Mesendoderm (in vitro differentiated cells): ENCODE measurements around the gene RBM23.

Experiments
- DNase-seq: peaks from one replicate; pipeline ENCODE4 v3.0.0; 2013
- H2AK5ac ChIP-seq: 2 replicates; pipeline ENCODE4 v1.6.1; 2013; ENCODE audit warnings: low read length, inconsistent platforms
- H2BK120ac ChIP-seq: 2 replicates; pipeline ENCODE4 v1.6.1; 2013; ENCODE audit warnings: low read depth, mild to moderate bottlenecking, low read length, moderate library complexity, mixed read lengths
- H2BK15ac ChIP-seq: replicated peaks from 2 replicates; pipeline ENCODE4 v1.6.1; 2013; ENCODE audit warnings: low read depth, mild to moderate bottlenecking, moderate library complexity
- H2BK5ac ChIP-seq: 2 replicates; pipeline ENCODE4 v1.6.1; 2013; ENCODE audit warnings: low read length, inconsistent platforms
- H3K18ac ChIP-seq: 2 replicates; pipeline ENCODE4 v1.6.1; 2013; ENCODE audit warnings: mild to moderate bottlenecking, low read length, mixed read lengths
- H3K23ac ChIP-seq: one replicate; pipeline ENCODE4 v1.6.1; 2013; ENCODE audit warnings: low read length
- H3K27ac ChIP-seq: 2 replicates; pipeline ENCODE4 v1.5.1; 2013; ENCODE audit warnings: low read depth, mild to moderate bottlenecking, inconsistent platforms, low read length, moderate library complexity
- H3K27me3 ChIP-seq: 2 replicates; pipeline ENCODE4 v1.6.1; 2013; ENCODE audit warnings: low read length, control low read depth, mild to moderate bottlenecking, inconsistent platforms; ENCODE audit not compliant: insufficient read depth, poor library complexity
- H3K36me3 ChIP-seq: 2 replicates; pipeline ENCODE4 v1.6.1; 2013; ENCODE audit warnings: low read length, inconsistent platforms; ENCODE audit not compliant: control insufficient read depth, insufficient read depth
- H3K4ac ChIP-seq: one replicate; pipeline ENCODE4 v1.6.1; 2013; ENCODE audit warnings: low read depth, mild to moderate bottlenecking, low read length, moderate library complexity
- H3K4me1 ChIP-seq: 2 replicates; pipeline ENCODE4 v1.6.1; 2013; ENCODE audit warnings: low read depth, low read length, inconsistent platforms; ENCODE audit not compliant: control insufficient read depth
- H3K4me2 ChIP-seq: 2 replicates; pipeline ENCODE4 v1.6.1; 2013; ENCODE audit warnings: low read length
- H3K4me3 ChIP-seq: 2 replicates; pipeline ENCODE4 v1.5.1; 2013; ENCODE audit warnings: mild to moderate bottlenecking, low read length
- H3K56ac ChIP-seq: one replicate; pipeline ENCODE4 v1.6.1; 2013; ENCODE audit warnings: low read length
- H3K79me1 ChIP-seq: 2 replicates; pipeline ENCODE4 v1.6.1; 2013; ENCODE audit warnings: low read length, inconsistent platforms
- H3K79me2 ChIP-seq: 2 replicates; pipeline ENCODE4 v1.6.1; 2013; ENCODE audit warnings: mild to moderate bottlenecking, low read length; ENCODE audit not compliant: control insufficient read depth, insufficient read depth
- H3K9ac ChIP-seq: 2 replicates; pipeline ENCODE4 v1.6.1; 2013; ENCODE audit warnings: low read length, inconsistent platforms
- H4K5ac ChIP-seq: one replicate; pipeline ENCODE4 v1.6.1; 2013; ENCODE audit warnings: low read length
- H4K8ac ChIP-seq: one replicate; pipeline ENCODE4 v1.6.1; 2013; ENCODE audit warnings: low read depth, mild to moderate bottlenecking, control low read depth, low read length, moderate library complexity
- WGBS: extraction: QIAGEN DNeasy Blood & Tissue Kit; methylation state at CpG from one replicate; pipeline ENCODE4 v1.1.7; 2013; ENCODE audit warnings: low lambda C conversion rate, missing lambda C conversion rate; ENCODE audit not compliant: insufficient coverage; ENCODE audit errors: extremely low coverage; 5-methylcytosine and 5-hydroxymethylcytosine counted together

RBM23 gene

GRCh38 chr14:22871224-22872032, 47.5 kb downstream of the RBM23 start, which contains the start of gene LRP10:
Gene LRP10, plus strand, starts transcription at chr14:22871740. Its CDS starts 564 bp downstream, at chr14:22872304.
- WGBS = no CpG with 5 or more reads among the region's 50 CpGs
- H2BK15ac ChIP-seq = peak within 1 kb of the TSS; percentile 61

DNA sequence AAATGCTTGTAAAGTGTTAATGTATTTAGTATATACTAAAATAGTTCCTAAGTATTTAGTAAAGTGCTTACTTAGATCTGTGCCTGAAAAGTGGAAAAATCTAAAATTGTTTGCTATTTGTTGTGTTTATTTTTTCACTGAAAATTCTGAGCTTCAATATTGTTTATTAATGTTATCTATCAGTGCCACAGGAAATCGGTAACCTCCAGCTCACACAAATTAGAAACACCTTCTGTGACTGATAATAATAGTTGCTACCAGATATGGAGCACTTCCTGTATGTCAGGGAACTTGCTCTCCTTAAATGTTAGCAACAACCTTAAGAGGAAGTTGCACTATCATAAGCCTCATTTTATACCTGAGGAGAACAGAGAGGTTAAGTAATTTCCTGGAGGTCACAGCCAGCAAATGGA, 48.1 kb downstream of the RBM23 start:
- no peak overlapping the region for H2BK15ac ChIP-seq
- H3K27ac ChIP-seq = peak overlapping the region; percentile 66
- no peak overlapping the region for H3K23ac ChIP-seq
- no peaks in the 10 kb centered on the region for H3K79me2 ChIP-seq
- no peak overlapping the region for H4K5ac ChIP-seq
- peaks cover 2% of the 10 kb centered on the region for H3K79me1 ChIP-seq
- H4K8ac ChIP-seq = no peak overlapping the region
- H2BK120ac ChIP-seq = no peak overlapping the region
- peak overlapping the region; percentile 12 for H3K56ac ChIP-seq
- no peak for DNase-seq
- H3K4ac ChIP-seq = no peak overlapping the region
- H3K18ac ChIP-seq = no peak overlapping the region
- peak overlapping the region; percentile 28 for H3K4me2 ChIP-seq
- no peaks in the 10 kb centered on the region for H3K4me1 ChIP-seq
- H3K9ac ChIP-seq = no peak overlapping the region
- H3K36me3 ChIP-seq = peaks cover 8% of the 10 kb centered on the region
- no CpG with 5 or more reads among the region's 1 CpG for WGBS
- no peak overlapping the region for H3K4me3 ChIP-seq
- no peak overlapping the region for H2AK5ac ChIP-seq
- no peaks in the 10 kb centered on the region for H3K27me3 ChIP-seq
- peak overlapping the region; percentile 61 for H2BK5ac ChIP-seq

More at GRCh38 chr14:22871224-22872032, 47.5 kb downstream of the RBM23 start, which contains the start of gene LRP10:
- Histone ChIP-seq H3K79me2 (no peaks in the 10 kb centered on the region), H3K23ac (peak within 1 kb of the TSS; percentile 89), H3K18ac (peak within 1 kb of the TSS; percentile 97), H4K5ac (no peak within 1 kb of the TSS), H3K4me2 (peak within 1 kb of the TSS; percentile 93), H3K36me3 (peaks cover 8% of the 10 kb centered on the region), H3K27me3 (no peaks in the 10 kb centered on the region), H2BK120ac (peak within 1 kb of the TSS; percentile 56), H3K4me3 (peak within 1 kb of the TSS; percentile 94), H3K56ac (peak within 1 kb of the TSS; percentile 96), H3K27ac (peak within 1 kb of the TSS; percentile 99), H3K79me1 (peaks cover 2% of the 10 kb centered on the region), H2BK5ac (peak within 1 kb of the TSS; percentile 99), H2AK5ac (peak within 1 kb of the TSS; percentile 22), H4K8ac (peak within 1 kb of the TSS; percentile 43), H3K9ac (peak within 1 kb of the TSS; percentile 97), H3K4ac (peak within 1 kb of the TSS; percentile 95), H3K4me1 (no peaks in the 10 kb centered on the region)
- DNase-seq = peak; percentile 98

- WGBS = no CpG with 5 or more reads among the region's 5 CpGs
Observed at GRCh38 chr14:22866874-22867273, 52.1 kb downstream of the RBM23 start.

GRCh38 chr14:22865424-22866405, 53.2 kb downstream of the RBM23 start:
- H3K27ac ChIP-seq = no peak overlapping the region
- no peaks in the 10 kb centered on the region for H3K27me3 ChIP-seq
- no peaks in the 10 kb centered on the region for H3K4me1 ChIP-seq
- no peak overlapping the region for H3K4ac ChIP-seq
- no peak overlapping the region for H2BK15ac ChIP-seq
- no CpG with 5 or more reads among the region's 6 CpGs for WGBS
- H3K56ac ChIP-seq = no peak overlapping the region
- no peak overlapping the region for H3K23ac ChIP-seq
- no peak overlapping the region for H3K18ac ChIP-seq
- no peak overlapping the region for H4K8ac ChIP-seq
- peak; percentile 89 for DNase-seq
- no peak overlapping the region for H3K9ac ChIP-seq
- no peaks in the 10 kb centered on the region for H3K79me2 ChIP-seq
- H2AK5ac ChIP-seq = no peak overlapping the region
- no peak overlapping the region for H4K5ac ChIP-seq
- H3K4me2 ChIP-seq = no peak overlapping the region
- no peak overlapping the region for H2BK120ac ChIP-seq
- no peaks in the 10 kb centered on the region for H3K36me3 ChIP-seq
- no peaks in the 10 kb centered on the region for H3K79me1 ChIP-seq
- no peak overlapping the region for H2BK5ac ChIP-seq
- no peak overlapping the region for H3K4me3 ChIP-seq

More at GRCh38 chr14:22866874-22867273, 52.1 kb downstream of the RBM23 start:
- H3K4me1 ChIP-seq = no peaks in the 10 kb centered on the region
- H3K23ac ChIP-seq = no peak overlapping the region
- H3K4me3 ChIP-seq = no peak overlapping the region
- H2BK5ac ChIP-seq = no peak overlapping the region
- H3K79me2 ChIP-seq = no peaks in the 10 kb centered on the region
- no peak overlapping the region for H3K9ac ChIP-seq
- no peak overlapping the region for H2BK15ac ChIP-seq
- no peaks in the 10 kb centered on the region for H3K36me3 ChIP-seq
- no peak overlapping the region for H3K56ac ChIP-seq
- H3K27ac ChIP-seq = no peak overlapping the region
- DNase-seq = no peak
- H3K4me2 ChIP-seq = no peak overlapping the region
- no peaks in the 10 kb centered on the region for H3K27me3 ChIP-seq
- H3K18ac ChIP-seq = no peak overlapping the region
- H4K8ac ChIP-seq = no peak overlapping the region
- no peaks in the 10 kb centered on the region for H3K79me1 ChIP-seq
- no peak overlapping the region for H2BK120ac ChIP-seq
- no peak overlapping the region for H4K5ac ChIP-seq
- H2AK5ac ChIP-seq = no peak overlapping the region
- H3K4ac ChIP-seq = no peak overlapping the region

DNA sequence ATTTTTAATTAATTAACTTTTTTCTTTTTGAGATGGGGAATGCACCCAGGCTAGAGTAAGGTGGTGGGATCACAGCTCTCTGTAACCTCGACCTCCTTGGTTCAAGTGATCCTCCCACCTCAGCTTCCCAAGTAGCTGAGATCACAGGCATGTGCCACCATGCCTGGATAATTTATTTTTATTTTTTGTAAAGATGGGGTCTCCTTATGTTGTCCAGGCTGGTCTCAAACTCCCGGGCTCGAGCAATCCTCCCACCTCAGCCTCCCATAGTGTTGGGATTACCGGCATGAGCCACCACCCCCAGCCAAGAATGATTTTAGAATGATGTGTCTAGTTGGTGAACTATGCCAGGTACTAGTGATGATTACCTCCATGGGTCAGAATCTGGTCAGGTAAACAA, 54.0 kb downstream of the RBM23 start:
- Histone ChIP-seq H3K9ac (no peak overlapping the region), H3K4ac (no peak overlapping the region), H3K4me1 (no peaks in the 10 kb centered on the region), H3K27ac (no peak overlapping the region), H2AK5ac (no peak overlapping the region), H3K18ac (no peak overlapping the region), H4K5ac (no peak overlapping the region), H3K79me2 (no peaks in the 10 kb centered on the region), H2BK5ac (no peak overlapping the region), H3K23ac (no peak overlapping the region), H4K8ac (no peak overlapping the region), H2BK120ac (no peak overlapping the region), H2BK15ac (no peak overlapping the region), H3K4me3 (no peak overlapping the region), H3K4me2 (no peak overlapping the region), H3K79me1 (no peaks in the 10 kb centered on the region), H3K56ac (no peak overlapping the region), H3K27me3 (no peaks in the 10 kb centered on the region), H3K36me3 (no peaks in the 10 kb centered on the region)
- no peak for DNase-seq
- no CpG with 5 or more reads among the region's 4 CpGs for WGBS
